SU-DHL-6 (cell line): ENCODE measurements around the gene FAM20B.

Experiments
- EZH2phosphoT487 ChIP-seq: fragments of 200-600 bp; sonication (generic), shearing (Covaris generic); conservative IDR thresholded peaks from 2 replicates; pipeline ENCODE4 v1.6.1; 2018; ENCODE audit warnings: mild to moderate bottlenecking, antibody characterized with exemption, low read length, moderate library complexity, mixed read lengths
- TF ChIP-seq, protein P1 (sequence below): fragments of 200-600 bp; sonication (generic); IDR thresholded peaks from one replicate; pipeline ENCODE4 v1.5.1; 2017; ENCODE audit warnings: antibody characterized with exemption, mild to moderate bottlenecking, low read length, moderate library complexity; ENCODE audit not compliant: insufficient read depth, poor library complexity, severe bottlenecking

DNA sequence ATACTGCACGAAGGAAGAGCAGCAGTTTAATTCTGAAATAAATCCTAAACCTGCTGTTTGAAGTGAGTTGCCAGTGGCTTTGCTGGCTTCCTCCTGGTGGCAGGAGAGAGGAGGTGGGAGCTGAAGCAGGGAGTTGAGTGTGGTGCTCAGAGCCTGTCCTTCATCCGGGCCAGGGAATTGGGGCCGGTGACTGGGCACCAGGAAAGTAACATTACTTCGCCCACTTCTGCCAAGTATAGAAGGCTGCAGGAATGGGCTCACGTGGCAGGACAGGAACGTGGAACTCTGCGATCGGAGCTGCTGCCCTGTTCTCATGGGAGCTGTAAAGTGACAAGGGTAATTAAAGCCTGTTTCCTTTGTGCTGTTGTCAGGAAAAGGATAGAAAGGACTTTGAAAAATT lies 64.8 kb downstream of the FAM20B start:
- TF ChIP-seq, protein P1, sequence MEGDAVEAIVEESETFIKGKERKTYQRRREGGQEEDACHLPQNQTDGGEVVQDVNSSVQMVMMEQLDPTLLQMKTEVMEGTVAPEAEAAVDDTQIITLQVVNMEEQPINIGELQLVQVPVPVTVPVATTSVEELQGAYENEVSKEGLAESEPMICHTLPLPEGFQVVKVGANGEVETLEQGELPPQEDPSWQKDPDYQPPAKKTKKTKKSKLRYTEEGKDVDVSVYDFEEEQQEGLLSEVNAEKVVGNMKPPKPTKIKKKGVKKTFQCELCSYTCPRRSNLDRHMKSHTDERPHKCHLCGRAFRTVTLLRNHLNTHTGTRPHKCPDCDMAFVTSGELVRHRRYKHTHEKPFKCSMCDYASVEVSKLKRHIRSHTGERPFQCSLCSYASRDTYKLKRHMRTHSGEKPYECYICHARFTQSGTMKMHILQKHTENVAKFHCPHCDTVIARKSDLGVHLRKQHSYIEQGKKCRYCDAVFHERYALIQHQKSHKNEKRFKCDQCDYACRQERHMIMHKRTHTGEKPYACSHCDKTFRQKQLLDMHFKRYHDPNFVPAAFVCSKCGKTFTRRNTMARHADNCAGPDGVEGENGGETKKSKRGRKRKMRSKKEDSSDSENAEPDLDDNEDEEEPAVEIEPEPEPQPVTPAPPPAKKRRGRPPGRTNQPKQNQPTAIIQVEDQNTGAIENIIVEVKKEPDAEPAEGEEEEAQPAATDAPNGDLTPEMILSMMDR: no peak
- TF ChIP-seq EZH2phosphoT487: no peak
